ENCODE measurements around the gene TEX10.

DNA sequence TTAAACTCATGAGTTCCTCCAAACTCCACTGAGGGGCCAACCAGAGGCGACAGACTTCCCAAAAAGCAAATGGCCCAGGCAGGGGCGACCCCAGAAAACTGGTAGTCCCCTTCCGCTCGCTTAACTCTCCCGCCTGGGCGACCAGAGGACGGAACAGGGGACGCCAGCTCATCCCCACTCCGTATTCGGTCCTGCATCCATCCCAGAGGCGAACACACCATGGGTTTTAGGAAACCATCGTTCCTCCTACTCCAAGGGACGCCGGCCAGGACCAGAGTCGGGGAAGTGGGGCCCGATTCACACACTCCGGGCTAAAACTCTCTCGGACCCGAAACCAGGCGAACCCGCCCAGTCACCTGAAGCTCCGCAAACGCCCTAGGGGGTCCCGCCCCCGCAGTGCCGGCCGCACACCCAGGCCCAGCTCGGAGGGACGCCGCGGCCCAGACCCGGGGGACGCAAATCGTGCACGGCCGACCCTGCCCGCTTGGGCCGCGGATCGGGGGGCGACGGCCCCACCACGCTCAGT, 478 bp downstream of the TEX10 start:
- TF ChIP-seq, protein P1, sequence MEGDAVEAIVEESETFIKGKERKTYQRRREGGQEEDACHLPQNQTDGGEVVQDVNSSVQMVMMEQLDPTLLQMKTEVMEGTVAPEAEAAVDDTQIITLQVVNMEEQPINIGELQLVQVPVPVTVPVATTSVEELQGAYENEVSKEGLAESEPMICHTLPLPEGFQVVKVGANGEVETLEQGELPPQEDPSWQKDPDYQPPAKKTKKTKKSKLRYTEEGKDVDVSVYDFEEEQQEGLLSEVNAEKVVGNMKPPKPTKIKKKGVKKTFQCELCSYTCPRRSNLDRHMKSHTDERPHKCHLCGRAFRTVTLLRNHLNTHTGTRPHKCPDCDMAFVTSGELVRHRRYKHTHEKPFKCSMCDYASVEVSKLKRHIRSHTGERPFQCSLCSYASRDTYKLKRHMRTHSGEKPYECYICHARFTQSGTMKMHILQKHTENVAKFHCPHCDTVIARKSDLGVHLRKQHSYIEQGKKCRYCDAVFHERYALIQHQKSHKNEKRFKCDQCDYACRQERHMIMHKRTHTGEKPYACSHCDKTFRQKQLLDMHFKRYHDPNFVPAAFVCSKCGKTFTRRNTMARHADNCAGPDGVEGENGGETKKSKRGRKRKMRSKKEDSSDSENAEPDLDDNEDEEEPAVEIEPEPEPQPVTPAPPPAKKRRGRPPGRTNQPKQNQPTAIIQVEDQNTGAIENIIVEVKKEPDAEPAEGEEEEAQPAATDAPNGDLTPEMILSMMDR (IDR thresholded peaks at IDR 0.05): no peak
- no peak for TF ChIP-seq POLR2A (IDR thresholded peaks at IDR 0.05)
